Spleen (tissue), 11 donors: ENCODE measurements around the gene KCNK6. TPM values are rescaled to one million over a fixed set of nuclear protein-coding genes. Genes with fewer than 3 reads are reported as not detected.

Source experiments
- DNase-seq: peaks from one replicate; pipeline ENCODE4 v3.0.0-alpha.2; 2020
- H3K27ac ChIP-seq, 8 donors: fragments of 200-600 bp; sonication (generic) in 7 of 8; 1 replicate in 4 of 8; 2 replicates in 4 of 8; pipeline versions ENCODE4 v1.5.0 to v1.8.0; 2016 to 2021; ENCODE audit warnings: inconsistent platforms in 4 of 8, mild to moderate bottlenecking in 4 of 8, moderate library complexity in 1 of 8
- H3K27me3 ChIP-seq, 7 donors: fragments of 200-600 bp; sonication (generic) in 6 of 7; replicated peaks in 1 of 7; 1 replicate in 4 of 7; 2 replicates in 3 of 7; pipeline versions ENCODE4 v1.5.0 to v1.8.0; 2016 to 2021; ENCODE audit warnings: inconsistent platforms in 3 of 7, mild to moderate bottlenecking in 1 of 7
- H3K36me3 ChIP-seq, 6 donors: fragments of 200-600 bp; sonication (generic) in 5 of 6; 1 replicate in 4 of 6; 2 replicates in 2 of 6; pipeline versions ENCODE4 v1.5.0 to v1.8.0; 2016 to 2021; ENCODE audit warnings: inconsistent platforms in 2 of 6
- H3K4me1 ChIP-seq, 6 donors: fragments of 200-600 bp; sonication (generic) in 5 of 6; 1 replicate in 3 of 6; 2 replicates in 3 of 6; pipeline versions ENCODE4 v1.5.0 to v1.8.0; 2016 to 2021; ENCODE audit warnings: inconsistent platforms in 3 of 6
- H3K4me3 ChIP-seq, 8 donors: fragments of 200-600 bp; sonication (generic) in 7 of 8; 1 replicate in 4 of 8; 2 replicates in 4 of 8; pipeline versions ENCODE4 v1.5.0 to v1.8.0; 2016 to 2021; ENCODE audit warnings: inconsistent platforms in 4 of 8, mild to moderate bottlenecking in 4 of 8, moderate library complexity in 2 of 8
- H3K9me3 ChIP-seq, 8 donors: fragments of 200-600 bp; sonication (generic) in 7 of 8; 1 replicate in 4 of 8; 2 replicates in 4 of 8; pipeline versions ENCODE4 v1.5.0 to v1.8.0; 2016 to 2021; ENCODE audit warnings: inconsistent platforms in 4 of 8
- POLR2A ChIP-seq, 3 donors: fragments of 450-650 bp; IDR thresholded peaks; one replicate each; pipeline ENCODE4 v1.5.1; 2017; ENCODE audit warnings: antibody characterized with exemption in 3 of 3, mild to moderate bottlenecking in 1 of 3
- POLR2AphosphoS5 ChIP-seq, 3 donors: sonication (generic); formaldehyde crosslinking; IDR thresholded peaks; one replicate each; pipeline ENCODE4 v1.5.1; 2017; ENCODE audit warnings: antibody characterized with exemption in 3 of 3
- WGBS, 5 donors: extraction: QIAGEN DNeasy Blood & Tissue Kit in 3 of 5; methylation state at CpG; one replicate each; pipeline versions ENCODE4 v1.1.5 to v1.1.7; 2013 to 2018; 5-methylcytosine and 5-hydroxymethylcytosine counted together
- intact Hi-C: fragments of 100-400 bp; cut with DNase I; formaldehyde crosslinking; loops from one replicate; pipeline ENCODE4 v1.15.0; 2023; ENCODE audit warnings: low total_unique reads
- polyA plus RNA-seq, 3 donors: library from polyadenylated mRNA; stranded (reverse); fragments of 200-250 nt; gene quantifications; one replicate each; pipeline ENCODE4 v1.2.1, GENCODE V29; 2013
- total RNA-seq, 7 donors: library from RNA; depleted of rRNA in 3 of 7; stranded (reverse); fragments of >200 nt in 3 of 7; fragmentation: NEBNext Ultra II Directional in 4 of 7; extraction: Animal tissue kit (Norgen Biotek cat#: 25700) in 4 of 7; gene quantifications; one replicate each; pipeline versions ENCODE4 v1.1.0 to v1.2.1, GENCODE V29; 2016 to 2021
- TF ChIP-seq, protein P1 (sequence below), 11 experiments: fragments of 200-600 bp in 7 of 11; fragments of 450-650 bp in 4 of 11; sonication (generic) in 4 of 11; IDR thresholded peaks in 8 of 11; conservative IDR thresholded peaks in 3 of 11; 1 replicate in 7 of 11; 2 replicates in 4 of 11; pipeline versions ENCODE4 v1.4.0 to v1.8.0; 2016 to 2021; ENCODE audit warnings: antibody characterized with exemption in 11 of 11, inconsistent platforms in 4 of 11, mild to moderate bottlenecking in 1 of 11
- donor health status: healthy with polysubstance abuse.
- donor health status: DM: no; HTN: no; CAD: no; lungs with moderate emphysema.
- donor health status: DM: no; HTN: no; CAD: no.
- donor health status: Bipolar disorder and iron deficiency.
- donor health status: healthy.
- donor health status: DM: no; HTN: no; CAD: no.
- donor health status: DM: yes; HTN: yes; CAD: no.

The KCNK6 gene
- total and polyA plus RNA-seq, 10 donors, result 3.8 to 25.9 (median 13.6) TPM

GRCh38 chr19:38309615-38310278 lies 9.9 kb upstream of the KCNK6 start:
- H3K27ac ChIP-seq, result no peak overlapping the region
- no peak for TF ChIP-seq POLR2AphosphoS5 (IDR thresholded peaks at IDR 0.05)
- TF ChIP-seq POLR2A (IDR thresholded peaks at IDR 0.05), result no peak
- TF ChIP-seq, protein P1, sequence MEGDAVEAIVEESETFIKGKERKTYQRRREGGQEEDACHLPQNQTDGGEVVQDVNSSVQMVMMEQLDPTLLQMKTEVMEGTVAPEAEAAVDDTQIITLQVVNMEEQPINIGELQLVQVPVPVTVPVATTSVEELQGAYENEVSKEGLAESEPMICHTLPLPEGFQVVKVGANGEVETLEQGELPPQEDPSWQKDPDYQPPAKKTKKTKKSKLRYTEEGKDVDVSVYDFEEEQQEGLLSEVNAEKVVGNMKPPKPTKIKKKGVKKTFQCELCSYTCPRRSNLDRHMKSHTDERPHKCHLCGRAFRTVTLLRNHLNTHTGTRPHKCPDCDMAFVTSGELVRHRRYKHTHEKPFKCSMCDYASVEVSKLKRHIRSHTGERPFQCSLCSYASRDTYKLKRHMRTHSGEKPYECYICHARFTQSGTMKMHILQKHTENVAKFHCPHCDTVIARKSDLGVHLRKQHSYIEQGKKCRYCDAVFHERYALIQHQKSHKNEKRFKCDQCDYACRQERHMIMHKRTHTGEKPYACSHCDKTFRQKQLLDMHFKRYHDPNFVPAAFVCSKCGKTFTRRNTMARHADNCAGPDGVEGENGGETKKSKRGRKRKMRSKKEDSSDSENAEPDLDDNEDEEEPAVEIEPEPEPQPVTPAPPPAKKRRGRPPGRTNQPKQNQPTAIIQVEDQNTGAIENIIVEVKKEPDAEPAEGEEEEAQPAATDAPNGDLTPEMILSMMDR (IDR thresholded peaks at IDR 0.05 in 8 of 11, conservative IDR thresholded peaks at IDR 0.05 in 3 of 11), result no peak
- peaks cover 0 to 37% (median 6%) of the 10 kb centered on the region in 6 donors for H3K4me1 ChIP-seq
- intact Hi-C loops, result no loop called here
- WGBS, 5 donors, result 88 to 100% (median 97%) methylated on average over 2 to 3 of the region's 3 CpGs
- H3K36me3 ChIP-seq, result peaks cover 0 to 50% (median 37%) of the 10 kb centered on the region in 6 donors
- H3K9me3 ChIP-seq, result no peaks in the 10 kb centered on the region
- H3K27me3 ChIP-seq, result no peaks in the 10 kb centered on the region
- no peak for DNase-seq
- H3K4me3 ChIP-seq, result no peak overlapping the region

- H3K4me3 ChIP-seq, result no peak overlapping the region
- peaks cover 0 to 42% (median 10%) of the 10 kb centered on the region in 6 donors for H3K4me1 ChIP-seq
- H3K9me3 ChIP-seq, result no peaks in the 10 kb centered on the region
- TF ChIP-seq POLR2A (IDR thresholded peaks at IDR 0.05) (no peak), POLR2AphosphoS5 (IDR thresholded peaks at IDR 0.05) (no peak)
- TF ChIP-seq, protein P1 (IDR thresholded peaks at IDR 0.05 in 8 of 11, conservative IDR thresholded peaks at IDR 0.05 in 3 of 11), result no peak
- peaks cover 0 to 45% (median 32%) of the 10 kb centered on the region in 6 donors for H3K36me3 ChIP-seq
- 95 to 100% (median 96%) methylated on average over 2 of the region's 2 CpGs for WGBS, 5 donors
- intact Hi-C loops, result no loop called here
- H3K27me3 ChIP-seq, result no peaks in the 10 kb centered on the region
- no peak overlapping the region for H3K27ac ChIP-seq
- no peak for DNase-seq
Observed at GRCh38 chr19:38310279-38310670, 9.4 kb upstream of the KCNK6 start.

GRCh38 chr19:38310986-38311385 lies 8.7 kb upstream of the KCNK6 start:
- no peaks in the 10 kb centered on the region for H3K27me3 ChIP-seq
- peaks cover 0 to 38% (median 28%) of the 10 kb centered on the region in 6 donors for H3K36me3 ChIP-seq
- TF ChIP-seq POLR2A (IDR thresholded peaks at IDR 0.05), result no peak
- TF ChIP-seq, protein P1 (IDR thresholded peaks at IDR 0.05 in 8 of 11, conservative IDR thresholded peaks at IDR 0.05 in 3 of 11), result no peak
- no peak for TF ChIP-seq POLR2AphosphoS5 (IDR thresholded peaks at IDR 0.05)
- no peak for DNase-seq
- H3K27ac ChIP-seq, result no peak overlapping the region
- H3K4me3 ChIP-seq, result no peak overlapping the region
- no peaks in the 10 kb centered on the region for H3K9me3 ChIP-seq
- WGBS, 5 donors, result 86 to 98% (median 97%) methylated on average over 6 of the region's 6 CpGs
- H3K4me1 ChIP-seq, result peaks cover 0 to 46% (median 12%) of the 10 kb centered on the region in 6 donors
- intact Hi-C loops, result no loop called here

DNA sequence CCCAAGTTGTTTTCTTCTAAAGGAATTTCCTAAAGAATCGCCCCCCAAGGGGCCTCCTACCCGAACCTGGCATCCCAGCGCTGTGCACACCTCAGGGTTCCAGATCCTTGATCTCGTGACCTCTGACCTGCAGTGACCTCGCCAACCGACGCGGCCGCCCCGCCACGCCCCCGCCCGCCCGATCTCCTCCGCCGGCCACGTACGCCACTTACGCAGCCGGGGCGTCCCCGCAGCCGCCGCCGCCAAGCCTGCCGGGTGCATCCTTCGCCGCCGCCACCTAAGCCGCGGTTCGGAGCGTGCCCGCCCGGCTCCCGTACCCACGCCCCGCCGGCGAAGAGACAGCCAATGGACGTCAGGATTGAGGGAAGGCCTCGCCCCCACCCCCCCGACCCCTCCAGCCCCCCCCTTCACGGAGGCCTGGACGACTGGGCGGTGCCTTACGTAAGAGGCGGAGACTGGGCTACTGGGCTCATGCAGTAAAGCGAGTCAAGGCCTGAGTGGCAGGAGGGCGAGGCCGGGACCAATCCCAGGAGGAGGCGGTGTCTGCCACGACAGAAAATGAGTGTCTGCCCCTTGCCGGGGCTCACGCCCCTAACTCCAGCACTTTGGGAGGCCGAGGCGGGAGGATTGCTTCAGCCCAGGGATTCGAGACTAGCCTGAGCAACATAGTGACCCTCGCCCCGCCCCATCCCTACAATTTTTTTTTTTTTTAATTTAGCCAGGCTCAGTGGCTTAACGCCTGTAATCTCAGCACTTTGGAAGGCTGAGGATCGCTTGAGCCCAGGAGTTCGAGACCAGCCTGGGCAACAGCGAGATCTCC lies 3.8 kb upstream of the KCNK6 start, which contains the start of gene YIF1B:
Gene YIF1B, minus strand, starts transcription at position 291 of the 820 bp plus-strand sequence. Its CDS starts 30 bp downstream, at position 261.
- Histone ChIP-seq H3K27me3 (no peaks in the 10 kb centered on the region), H3K27ac (peak within 1 kb of the TSS; percentile 72 to 93 (median 90)), H3K9me3 (no peaks in the 10 kb centered on the region), H3K4me1 (peaks cover 28 to 85% (median 54%) of the 10 kb centered on the region in 6 donors), H3K4me3 (peak within 1 kb of the TSS; percentile 37 to 78 (median 56)), H3K36me3 (no peaks in the 10 kb centered on the region)
- 0 to 1% (median 0%) methylated on average over 43 to 64 of the region's 64 CpGs for WGBS, 5 donors
- TF ChIP-seq POLR2AphosphoS5 (IDR thresholded peaks at IDR 0.05) (peak; percentile 82 to 90 (median 90)), POLR2A (IDR thresholded peaks at IDR 0.05) (no peak)
- TF ChIP-seq, protein P1 (IDR thresholded peaks at IDR 0.05 in 8 of 11, conservative IDR thresholded peaks at IDR 0.05 in 3 of 11), result peak in 1 of 11 experiments; percentile 32
- peak; percentile 99 for DNase-seq
- intact Hi-C loops, result no loop called here
